Middle frontal gyrus (tissue), 1 donor: ENCODE results near the gene UBAP1L.

ENCODE experiments used
- DNase-seq: peaks from one replicate; pipeline ENCODE4 v3.0.0-alpha.2; 2015; ENCODE audit warnings: low spot score; ENCODE audit errors: extremely low spot score

UBAP1L gene

DNA sequence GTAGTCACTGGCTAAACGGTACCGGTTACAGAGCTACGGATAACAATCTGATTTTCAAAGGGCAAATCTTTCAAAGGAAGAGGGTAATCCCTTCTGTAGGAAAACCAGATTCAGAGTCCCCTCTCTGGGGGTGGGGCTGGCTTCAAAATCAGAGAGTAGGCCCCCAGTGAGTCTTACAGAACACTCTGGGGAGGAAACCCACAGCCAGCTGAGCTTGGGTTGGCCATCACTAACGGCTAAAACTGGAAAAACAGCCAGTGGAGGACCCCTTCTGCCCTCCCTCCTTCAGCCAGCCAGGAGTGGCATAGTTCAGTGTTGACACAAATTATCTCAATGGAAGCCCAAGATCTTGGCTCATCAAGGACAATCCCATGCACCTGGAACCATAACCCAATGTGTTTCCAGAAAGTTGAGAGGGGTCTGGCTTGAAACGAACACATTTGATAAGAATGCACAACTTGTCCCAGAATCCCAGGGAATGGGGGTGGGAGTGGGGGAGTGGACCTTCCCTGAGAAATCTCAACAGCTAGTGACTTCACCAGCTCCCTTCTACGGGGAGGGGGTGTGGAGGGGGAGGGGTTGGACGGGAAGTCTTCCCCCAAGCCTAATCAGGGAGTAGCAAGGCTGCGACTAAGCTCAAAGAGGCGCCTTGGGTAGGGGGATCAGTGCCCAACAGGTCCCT is 48.2 kb downstream of the UBAP1L start:
- DNase-seq, result no peak

DNA sequence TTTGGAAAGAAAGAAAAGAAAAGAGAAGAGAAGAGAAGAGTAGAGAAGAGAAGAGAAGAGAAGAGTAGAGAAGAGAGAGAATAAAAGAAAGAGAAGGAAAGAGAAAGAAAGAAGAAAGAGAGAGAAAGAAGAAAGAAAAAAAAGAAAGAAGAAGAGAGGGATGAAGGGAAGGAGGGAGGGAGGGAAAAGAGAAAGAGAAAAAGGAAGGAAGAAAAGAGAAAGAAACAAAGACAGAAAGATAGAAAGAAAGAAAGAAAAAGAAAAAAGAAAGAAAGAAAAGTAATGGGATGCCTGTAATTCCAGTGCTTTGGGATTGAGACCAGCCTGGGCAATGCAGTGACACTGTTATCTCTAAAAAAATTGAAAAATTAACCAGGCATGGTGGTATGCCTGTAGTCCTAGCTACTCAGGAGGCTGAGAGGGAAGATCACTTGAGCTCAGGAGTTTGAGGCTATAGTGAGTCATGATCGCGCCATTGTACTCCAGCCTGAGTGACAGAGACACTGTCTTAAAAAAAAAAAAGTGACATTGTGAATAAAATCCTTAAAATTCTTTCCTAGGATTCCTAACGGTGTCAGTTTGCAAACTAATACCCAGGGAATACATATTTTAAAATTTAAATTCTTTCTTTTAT is 48.9 kb downstream of the UBAP1L start:
- DNase-seq, result no peak

DNA sequence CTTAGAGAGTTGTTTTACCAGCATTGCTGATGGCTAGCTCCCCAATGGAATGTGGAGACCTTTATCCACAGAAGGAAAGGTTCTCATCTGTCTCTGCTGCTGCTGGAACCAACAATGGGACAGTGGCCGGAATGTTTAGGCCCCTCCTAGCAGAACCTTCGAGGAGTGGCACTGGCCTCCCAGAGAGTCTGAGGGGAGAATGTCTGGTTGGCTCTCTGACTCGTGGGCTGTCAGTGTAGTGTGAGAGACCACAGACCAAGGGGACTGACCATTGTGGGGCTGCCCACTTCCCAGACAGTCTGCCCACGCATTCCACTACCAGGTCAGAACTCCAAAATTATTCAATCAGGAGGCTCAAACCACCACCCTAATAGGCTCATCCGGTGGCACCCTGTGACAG is 52.3 kb downstream of the UBAP1L start:
- DNase-seq, result no peak

DNA sequence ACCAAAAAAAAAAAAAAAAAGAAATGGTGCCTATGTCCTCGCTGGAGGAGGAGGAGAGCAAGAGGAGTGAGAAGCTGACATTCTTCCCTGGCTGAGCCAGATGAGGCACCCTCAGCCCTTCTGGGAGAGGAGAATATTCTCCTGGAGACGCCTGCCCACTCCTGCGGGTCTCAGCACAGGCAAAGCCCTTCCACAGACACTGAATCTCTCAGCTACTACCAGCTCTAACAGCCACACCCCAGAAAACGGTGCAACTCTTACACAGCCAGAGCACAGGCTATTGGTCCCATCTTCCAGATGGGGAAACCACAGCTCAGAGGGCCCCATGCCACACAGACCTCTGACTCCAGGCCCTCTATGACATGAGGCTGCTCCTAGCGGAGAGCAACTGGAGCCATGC is 52.9 kb downstream of the UBAP1L start:
- DNase-seq, result no peak

DNA sequence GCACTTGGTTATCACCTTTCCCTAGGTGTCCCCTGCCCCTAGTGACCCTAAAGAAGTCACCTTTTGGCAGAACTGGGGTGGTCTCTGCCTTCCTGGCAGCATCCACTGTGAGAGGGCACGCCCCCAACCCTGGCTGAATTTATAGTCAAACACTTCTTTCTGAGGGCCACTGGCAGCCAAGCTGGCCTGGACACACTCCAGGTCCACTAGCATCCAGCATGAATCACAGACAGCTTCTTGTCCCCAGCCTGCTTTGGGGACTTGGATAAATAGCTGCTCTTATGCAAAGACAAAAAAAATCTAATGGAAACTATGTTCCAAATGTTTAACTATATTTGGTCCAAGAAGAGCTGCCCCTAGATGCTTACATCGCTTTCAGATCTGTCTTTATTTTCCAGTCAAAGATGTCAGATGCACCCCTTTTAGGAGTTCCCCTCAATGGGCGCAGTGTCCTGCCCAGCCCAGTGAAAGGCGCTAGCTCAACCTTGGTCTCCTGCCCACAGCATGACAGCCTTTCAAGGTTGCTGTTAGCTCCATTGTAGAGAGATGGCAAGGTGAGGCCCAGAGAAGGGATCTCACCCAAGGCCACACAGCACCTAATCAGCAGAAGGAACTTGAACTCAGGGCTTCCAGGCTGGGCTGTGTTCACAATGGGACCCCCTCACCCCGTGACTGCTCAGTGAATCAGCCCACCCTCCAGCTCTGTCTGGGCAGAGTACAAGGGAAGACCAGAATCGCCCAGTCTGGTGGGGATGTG is 54.2 kb downstream of the UBAP1L start:
- peak; percentile 9 for DNase-seq

DNA sequence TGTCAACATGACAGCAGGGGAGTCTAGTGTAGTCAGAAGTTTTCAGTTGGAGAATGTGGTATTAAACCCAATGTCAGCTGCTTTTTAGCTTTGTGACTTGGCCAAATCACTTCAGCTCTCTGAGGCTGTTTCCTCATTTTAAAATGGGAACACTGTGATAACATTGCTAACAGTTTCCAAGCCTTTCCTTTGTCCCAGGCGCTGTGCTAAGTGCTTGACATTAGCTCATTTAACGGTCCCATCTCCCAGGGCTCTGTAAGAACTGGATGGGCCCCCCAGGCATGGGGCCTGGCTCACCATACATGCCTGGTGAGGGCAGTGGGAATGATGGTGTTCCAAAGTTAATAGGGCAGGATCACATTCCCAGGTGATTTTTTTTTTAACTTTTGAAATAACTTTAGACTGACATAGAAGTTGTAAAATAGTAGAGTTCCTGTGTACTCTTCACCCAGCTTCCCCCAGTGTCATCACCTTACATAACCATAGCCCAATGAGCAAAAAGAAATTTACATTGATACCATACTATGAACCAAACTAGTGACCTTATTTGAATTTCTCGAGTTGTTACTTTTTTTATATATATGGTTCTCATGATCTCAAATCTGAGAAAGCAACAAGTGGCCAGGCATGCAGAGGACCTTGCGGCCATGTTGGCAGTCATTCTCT is 54.9 kb downstream of the UBAP1L start:
- DNase-seq, result no peak

DNA sequence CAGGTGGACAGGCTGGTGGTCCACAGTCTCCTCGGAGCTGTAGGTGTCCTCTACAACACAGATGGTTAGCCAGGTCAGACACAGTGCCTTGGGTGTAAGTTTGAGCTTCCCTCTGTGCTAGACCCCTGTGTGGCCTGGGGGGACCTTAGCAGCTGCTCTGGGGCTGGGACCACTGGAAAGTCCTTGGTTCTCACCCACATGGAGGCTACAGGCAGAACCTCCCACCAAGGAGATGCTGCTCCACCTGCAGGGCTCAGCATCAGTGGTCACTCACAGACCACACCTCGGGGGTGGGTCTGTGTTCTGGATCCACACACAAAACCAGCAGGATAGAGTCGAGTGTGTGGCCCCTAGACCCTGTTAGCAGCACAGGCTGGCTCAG is 55.6 kb downstream of the UBAP1L start:
- DNase-seq, result no peak

DNA sequence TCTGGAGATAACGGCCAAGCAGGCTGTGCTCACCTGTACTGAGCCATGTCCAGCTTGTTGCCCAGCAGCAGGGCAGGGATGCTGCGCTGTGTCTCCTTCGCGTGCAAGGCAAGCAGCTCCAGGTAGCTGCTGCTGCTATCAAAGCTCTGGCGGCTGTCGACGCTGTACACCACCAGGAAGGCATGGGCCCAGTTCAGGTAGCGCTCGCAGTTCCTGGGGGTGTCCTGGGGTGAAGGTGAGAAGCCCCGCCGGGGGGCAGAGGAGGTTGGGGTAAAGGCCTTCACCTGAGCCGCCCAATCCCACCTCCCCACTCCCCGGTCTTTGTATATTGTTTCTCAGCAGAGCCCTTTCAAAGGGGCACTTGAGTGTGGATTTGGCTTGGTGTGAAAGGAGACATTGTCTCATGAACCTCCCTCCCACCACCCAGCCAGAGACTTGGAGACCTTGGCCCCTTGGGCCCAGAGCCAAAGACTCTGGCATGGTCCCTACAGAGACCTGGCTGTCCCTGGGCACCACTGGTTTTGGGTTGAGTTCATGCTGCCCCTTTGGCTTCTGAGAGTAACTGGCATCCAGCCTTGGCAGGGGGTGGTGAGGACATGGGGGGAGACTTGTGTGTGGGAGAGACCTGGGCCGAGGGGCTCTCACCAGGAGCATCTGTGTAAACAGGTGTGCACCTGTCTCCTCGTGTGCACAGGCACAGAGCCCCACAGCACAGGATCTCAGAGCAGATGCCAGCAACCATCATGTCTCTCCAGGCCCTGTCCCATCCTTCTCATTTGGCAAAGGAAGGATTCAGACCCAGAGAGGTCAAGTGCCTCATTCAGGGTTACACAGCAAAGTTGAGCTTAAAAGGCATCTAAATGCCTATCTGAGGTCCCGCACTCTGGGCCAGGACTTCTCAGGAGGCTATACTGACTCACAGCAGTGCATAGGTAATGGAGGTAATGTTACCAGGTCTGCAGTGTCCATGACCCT is 56.3 kb downstream of the UBAP1L start:
- no peak for DNase-seq

DNA sequence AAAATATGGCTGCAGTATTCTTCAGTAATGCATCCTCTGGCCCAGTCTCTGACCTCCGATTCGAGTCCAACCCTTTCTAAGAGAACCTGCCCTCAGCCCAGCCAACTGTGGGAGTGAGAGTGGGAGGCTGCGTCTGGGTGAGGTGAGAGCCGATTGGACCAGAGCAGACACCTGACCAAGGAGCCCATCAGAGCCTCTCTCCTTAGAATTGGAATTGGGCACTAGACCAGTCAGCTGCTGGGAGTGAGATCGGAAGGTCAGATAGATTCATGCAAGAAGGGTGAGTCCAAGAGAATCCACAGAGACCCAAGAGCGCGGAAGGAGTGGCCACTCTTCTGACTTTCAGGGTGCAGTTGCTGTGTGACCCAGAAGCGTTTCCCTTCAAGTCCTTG is 57.5 kb downstream of the UBAP1L start:
- DNase-seq, result no peak

DNA sequence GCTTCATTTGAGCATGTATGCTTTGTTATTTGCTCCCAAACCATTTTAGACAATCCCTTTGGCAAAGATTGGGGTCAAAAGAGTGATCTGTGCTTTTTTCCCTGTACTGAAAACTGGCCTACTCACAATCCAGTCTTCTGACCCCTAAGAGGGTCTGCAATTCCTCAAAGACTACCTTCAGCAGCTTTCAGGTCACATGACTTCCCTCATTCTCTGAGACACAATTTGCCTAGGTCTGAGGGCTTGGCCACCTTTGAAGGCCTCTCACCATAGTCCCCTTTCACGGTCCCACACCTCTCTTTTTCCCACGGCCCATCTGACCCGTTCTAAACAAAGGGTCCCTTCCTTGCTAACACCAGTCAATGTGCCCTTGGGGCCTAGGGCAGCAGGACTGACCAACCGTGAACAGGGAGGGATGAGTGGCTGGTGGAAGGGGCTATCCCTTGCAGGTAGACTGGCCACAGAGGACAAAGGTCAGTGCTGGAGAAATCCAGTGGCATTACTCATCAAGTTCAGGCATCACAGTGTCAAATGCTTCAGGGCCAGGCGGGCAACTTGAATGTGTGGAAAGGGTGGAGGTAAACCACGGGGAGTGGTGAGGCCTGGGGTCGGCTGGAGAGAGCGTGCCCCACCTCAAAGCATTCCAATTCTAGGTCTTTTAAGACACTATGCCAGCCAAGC is 58.0 kb downstream of the UBAP1L start:
- DNase-seq, result no peak

DNA sequence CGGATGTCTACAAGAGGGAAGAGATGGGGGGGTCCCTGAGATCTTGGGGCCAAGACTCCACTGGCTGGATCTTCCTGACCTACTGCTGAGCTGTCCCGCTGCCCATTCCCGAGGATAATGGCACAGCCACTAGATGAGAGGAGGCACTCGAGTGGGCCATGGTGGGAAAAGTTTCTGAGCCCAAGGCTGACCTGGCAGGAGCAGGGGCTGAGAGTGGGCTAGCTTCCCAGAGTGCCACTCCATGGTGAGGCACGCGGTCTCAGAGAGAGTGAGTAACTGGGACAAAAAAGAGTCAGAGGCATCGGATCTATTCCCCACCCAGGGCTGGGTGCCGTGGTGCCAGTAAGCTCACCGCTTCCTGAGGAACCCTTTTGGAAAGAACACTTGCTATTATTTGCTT is 58.9 kb downstream of the UBAP1L start:
- no peak for DNase-seq

DNA sequence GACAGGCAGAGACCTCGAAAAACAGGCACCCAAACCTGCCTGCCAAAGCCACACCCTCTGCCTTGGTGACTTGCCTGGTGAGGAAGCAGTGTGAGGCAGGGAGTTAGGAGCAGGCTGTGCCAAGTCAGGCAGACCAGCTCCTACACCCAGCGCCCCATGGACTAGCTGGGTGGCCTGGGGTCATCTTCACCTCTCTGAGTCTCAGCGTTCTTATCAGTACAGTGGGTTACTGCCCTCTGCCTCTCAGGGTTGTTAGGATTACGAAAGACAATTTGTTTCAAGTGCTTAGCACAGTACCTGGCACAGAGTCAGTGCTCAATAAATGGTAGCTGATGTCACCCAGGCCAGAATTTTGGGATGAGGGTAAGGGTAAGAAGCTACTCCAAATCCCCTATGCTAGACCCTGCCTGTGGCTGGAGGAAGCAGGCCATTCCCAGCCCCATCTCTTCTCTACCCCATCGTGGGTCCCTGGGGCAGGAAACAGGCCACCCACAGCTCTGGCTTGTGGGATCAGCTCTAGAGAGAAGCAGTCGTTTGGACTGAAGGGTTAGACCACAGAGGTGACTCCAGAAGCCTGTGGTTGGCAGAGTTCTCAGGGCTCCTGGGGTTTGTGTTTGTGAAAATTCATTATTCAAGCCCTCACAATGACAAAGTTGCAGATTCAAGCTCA is 59.7 kb downstream of the UBAP1L start:
- no peak for DNase-seq

DNA sequence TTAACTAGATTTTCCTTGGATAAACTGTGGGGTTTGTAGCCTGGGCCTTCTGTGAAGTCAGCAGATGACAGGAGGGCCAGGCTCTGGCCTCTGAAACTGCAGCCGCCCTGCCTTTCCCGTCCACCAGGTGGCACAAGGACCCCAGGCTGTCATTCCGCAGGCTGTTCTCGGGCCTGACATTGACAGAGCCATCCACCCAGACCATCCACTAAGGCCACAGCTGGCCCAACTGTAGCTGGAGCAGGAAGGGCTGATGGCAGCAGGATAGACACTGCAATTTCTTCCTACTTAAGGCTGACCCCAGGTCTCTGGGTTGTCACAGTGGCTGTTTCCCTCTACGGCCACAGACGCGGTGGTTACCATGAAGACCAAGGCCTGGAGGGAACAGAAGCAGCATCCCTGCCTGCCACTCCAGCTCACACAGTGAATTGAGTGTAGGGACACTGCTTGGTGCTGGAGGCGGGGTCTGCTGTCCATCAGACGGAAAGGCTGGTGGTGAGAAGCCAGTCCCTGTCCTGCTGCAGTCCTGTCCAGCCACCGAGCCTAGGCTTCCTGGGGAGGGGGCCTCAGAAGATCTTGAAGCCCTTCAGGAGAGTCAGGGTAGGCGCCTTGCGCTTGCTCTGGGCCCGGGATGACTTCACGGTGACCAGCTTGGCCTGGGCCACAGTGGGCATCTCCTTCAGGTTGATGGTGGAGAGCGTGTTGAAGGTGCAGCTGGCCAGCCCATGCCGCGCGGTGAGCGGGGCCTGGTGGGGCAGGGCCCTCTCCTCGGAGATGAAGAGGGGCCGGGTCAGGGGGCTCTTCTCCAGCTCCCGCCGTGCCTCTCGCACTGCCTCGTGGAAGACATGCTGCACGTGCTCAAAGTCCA is 60.4 kb downstream of the UBAP1L start:
- peak; percentile 37 for DNase-seq

DNA sequence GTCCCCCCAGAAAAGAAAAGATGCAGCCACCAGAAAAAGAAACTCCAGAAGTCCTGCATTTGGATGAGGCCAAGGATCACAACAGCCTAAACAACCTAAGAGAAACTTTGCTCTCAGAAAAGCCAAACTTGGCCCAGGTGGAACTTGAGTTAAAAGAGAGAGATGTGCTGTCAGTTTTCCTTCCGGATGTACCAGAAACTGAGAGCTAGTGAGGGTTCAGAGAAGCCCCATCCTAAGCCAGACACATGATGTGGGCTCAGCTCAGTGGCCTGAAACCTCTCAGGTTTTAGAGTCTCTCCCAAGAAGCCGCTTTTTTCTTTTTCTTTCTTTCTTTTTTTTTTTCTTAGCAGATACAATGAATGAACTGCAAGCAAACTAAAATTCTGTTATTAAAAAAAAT is 62.0 kb downstream of the UBAP1L start:
- DNase-seq, result no peak

DNA sequence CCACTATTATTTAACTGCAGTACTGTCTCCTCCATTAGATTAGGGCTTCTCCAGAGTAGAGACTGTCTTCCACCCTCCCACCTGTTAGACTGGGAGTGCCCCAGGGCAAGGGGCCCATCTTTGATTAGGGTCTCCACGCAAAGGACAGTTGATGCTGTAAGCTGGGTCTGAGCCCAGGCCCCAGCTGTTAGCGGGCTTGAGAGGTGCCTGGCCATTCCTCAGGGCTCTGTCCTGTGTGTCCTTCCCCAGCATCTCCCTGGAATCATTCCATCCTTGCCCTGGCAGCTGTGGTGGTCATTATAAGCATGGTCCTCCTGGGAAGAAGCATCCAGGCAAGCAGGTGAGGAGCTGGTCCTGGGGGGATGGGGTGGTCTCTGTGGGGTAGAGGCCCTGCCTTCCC is 63.7 kb downstream of the UBAP1L start:
- DNase-seq, result no peak

DNA sequence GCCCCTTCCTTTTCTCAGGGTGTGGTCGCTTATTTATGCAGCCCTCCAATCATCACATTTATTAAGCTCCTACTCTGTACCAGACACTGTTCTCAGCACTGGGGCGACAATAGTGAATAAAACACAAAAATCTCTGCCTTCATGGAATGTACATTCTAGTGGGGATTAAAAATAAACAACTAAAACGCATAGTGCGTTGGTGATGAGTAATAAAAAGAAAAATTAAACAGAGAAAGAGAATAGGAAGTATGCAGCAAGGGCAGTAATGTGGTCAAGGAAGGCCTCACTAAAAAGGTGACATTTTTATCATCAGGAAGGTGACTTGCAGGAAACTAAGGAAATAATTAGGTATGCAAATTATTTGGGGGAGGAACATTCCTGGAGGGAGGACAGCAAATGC is 64.7 kb downstream of the UBAP1L start:
- DNase-seq, result no peak

DNA sequence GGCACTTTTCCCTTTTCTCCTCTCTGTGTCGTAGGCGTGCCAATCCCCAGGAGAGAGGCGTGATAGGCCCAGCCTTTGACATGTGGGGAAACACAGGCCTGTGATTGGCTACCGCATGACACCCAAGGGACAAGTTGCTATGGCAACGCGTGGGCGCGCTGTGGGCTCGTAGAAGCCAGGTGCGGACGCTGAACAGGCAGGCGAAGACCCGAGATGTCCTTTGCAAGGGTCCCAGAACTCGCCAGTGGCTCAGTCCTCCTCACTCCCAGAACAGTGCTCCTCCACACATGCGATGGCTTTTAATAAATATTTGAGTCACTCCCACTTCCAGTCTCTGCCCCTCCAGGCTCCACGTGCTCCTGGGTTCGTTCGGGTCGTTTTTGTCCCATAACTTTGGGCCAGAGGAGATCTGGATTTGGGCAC is 65.6 kb downstream of the UBAP1L start:
- DNase-seq, result peak; percentile 92

DNA sequence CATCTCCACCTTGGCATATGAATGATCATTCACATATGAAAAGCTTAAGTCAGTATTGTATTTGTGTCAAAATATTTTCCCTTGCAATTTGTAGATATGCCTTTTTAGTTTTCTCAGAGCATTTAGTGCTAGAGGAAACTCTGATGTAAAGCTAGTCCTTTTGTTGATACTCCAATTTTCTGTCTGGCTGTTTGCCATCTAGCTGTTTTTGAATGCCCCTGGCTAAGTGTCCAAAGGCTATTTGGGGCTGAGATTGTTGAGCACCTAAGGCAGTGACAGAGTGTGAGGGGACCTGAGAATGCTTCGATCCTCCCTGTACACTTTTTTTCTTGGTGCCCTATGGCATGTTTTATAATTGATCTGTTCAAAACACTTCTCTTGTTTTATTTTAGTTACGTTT is 66.8 kb downstream of the UBAP1L start:
- no peak for DNase-seq
